ENCODE results near the gene JAM3.

DNA sequence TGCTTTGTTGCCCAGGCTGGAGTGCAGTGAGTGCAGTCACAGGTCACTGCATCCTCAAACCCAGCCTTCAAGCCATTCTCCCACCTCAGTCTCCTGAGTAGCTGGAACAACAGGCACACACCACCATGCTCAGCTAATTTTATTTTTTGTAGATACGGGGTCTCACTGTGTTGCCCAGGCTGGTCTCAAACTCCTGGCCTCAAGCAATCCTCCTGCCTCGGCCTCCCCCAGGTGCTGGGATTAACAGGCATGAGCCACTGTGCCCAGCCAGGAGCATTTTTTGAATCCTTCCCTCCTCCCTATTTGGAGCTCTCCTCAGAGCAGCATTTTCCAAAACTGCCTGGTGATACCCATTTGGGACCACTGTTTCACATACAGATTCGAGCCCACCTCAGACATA lies 77.7 kb downstream of the JAM3 start:
- TF ChIP-seq, protein P1, sequence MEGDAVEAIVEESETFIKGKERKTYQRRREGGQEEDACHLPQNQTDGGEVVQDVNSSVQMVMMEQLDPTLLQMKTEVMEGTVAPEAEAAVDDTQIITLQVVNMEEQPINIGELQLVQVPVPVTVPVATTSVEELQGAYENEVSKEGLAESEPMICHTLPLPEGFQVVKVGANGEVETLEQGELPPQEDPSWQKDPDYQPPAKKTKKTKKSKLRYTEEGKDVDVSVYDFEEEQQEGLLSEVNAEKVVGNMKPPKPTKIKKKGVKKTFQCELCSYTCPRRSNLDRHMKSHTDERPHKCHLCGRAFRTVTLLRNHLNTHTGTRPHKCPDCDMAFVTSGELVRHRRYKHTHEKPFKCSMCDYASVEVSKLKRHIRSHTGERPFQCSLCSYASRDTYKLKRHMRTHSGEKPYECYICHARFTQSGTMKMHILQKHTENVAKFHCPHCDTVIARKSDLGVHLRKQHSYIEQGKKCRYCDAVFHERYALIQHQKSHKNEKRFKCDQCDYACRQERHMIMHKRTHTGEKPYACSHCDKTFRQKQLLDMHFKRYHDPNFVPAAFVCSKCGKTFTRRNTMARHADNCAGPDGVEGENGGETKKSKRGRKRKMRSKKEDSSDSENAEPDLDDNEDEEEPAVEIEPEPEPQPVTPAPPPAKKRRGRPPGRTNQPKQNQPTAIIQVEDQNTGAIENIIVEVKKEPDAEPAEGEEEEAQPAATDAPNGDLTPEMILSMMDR (IDR thresholded peaks at IDR 0.05): no peak
- TF ChIP-seq POLR2AphosphoS5 (IDR thresholded peaks at IDR 0.05) (no peak), POLR2A (IDR thresholded peaks at IDR 0.05) (no peak)

All from breast epithelium (tissue), 3 donors.